HEK293 (cell line): Measurements from ENCODE around the gene JAGN1.

Source experiments
- ATF2 ChIP-seq: fragments of 450-650 bp; formaldehyde crosslinking; IDR thresholded peaks from 2 replicates; pipeline ENCODE4 v1.5.1; 2016; ENCODE audit warnings: missing biosample characterization, missing genetic modification characterization, low read depth
- EGR2 ChIP-seq: fragments of 450-650 bp; formaldehyde crosslinking; IDR thresholded peaks from 2 replicates; pipeline ENCODE4 v1.5.1; 2016; ENCODE audit warnings: low read depth, missing biosample characterization, missing genetic modification characterization
- FEZF1 ChIP-seq: fragments of 450-650 bp; formaldehyde crosslinking; IDR thresholded peaks from 2 replicates; pipeline ENCODE4 v1.5.1; 2016; ENCODE audit warnings: missing biosample characterization, missing genetic modification characterization
- IKZF3 ChIP-seq: fragments of 450-650 bp; IDR thresholded peaks from 2 replicates; pipeline ENCODE4 v1.5.0; 2018; ENCODE audit warnings: missing biosample characterization, mild to moderate bottlenecking, missing genetic modification characterization, moderate library complexity
- KLF10 ChIP-seq: fragments of 450-650 bp; IDR thresholded peaks from 2 replicates; pipeline ENCODE4 v1.5.1; 2018; ENCODE audit warnings: missing biosample characterization, mild to moderate bottlenecking, missing genetic modification characterization
- OSR2 ChIP-seq: fragments of 450-650 bp; formaldehyde crosslinking; IDR thresholded peaks from 2 replicates; pipeline ENCODE4 v1.5.1; 2016; ENCODE audit warnings: missing biosample characterization, missing genetic modification characterization
- OVOL3 ChIP-seq: fragments of 450-650 bp; formaldehyde crosslinking; IDR thresholded peaks from 2 replicates; pipeline ENCODE4 v1.5.1; 2016; ENCODE audit warnings: missing biosample characterization, missing genetic modification characterization
- PATZ1 ChIP-seq: fragments of 450-650 bp; formaldehyde crosslinking; IDR thresholded peaks from 2 replicates; pipeline ENCODE4 v1.5.1; 2016; ENCODE audit warnings: missing biosample characterization, missing genetic modification characterization
- PRDM1 ChIP-seq: fragments of 450-650 bp; formaldehyde crosslinking; IDR thresholded peaks from 2 replicates; pipeline ENCODE4; 2016; ENCODE audit warnings: missing biosample characterization, missing genetic modification characterization
- SP7 ChIP-seq: fragments of 450-650 bp; formaldehyde crosslinking; IDR thresholded peaks from 2 replicates; pipeline ENCODE4 v1.5.1; 2016; ENCODE audit warnings: missing biosample characterization, missing genetic modification characterization
- TCF7L2 ChIP-seq: IDR thresholded peaks from 2 replicates; pipeline ENCODE4 v1.6.1; 2011; ENCODE audit warnings: low read depth, mild to moderate bottlenecking, inconsistent platforms, low read length, moderate library complexity, borderline replicate concordance
- YY2 ChIP-seq: fragments of 450-650 bp; formaldehyde crosslinking; IDR thresholded peaks from 2 replicates; pipeline ENCODE4 v1.5.1; 2016; ENCODE audit warnings: missing biosample characterization, missing genetic modification characterization
- ZBTB8A ChIP-seq: fragments of 450-650 bp; formaldehyde crosslinking; IDR thresholded peaks from 2 replicates; pipeline ENCODE4 v1.5.1; 2016; ENCODE audit warnings: missing biosample characterization, missing genetic modification characterization
- ZIC2 ChIP-seq: fragments of 450-650 bp; formaldehyde crosslinking; IDR thresholded peaks from 2 replicates; pipeline ENCODE4 v1.5.1; 2016; ENCODE audit warnings: missing biosample characterization, missing genetic modification characterization
- ZNF10 ChIP-seq: fragments of 450-650 bp; formaldehyde crosslinking; IDR thresholded peaks from 2 replicates; pipeline ENCODE4 v1.5.1; 2017; ENCODE audit warnings: missing biosample characterization, missing genetic modification characterization
- ZNF132 ChIP-seq: fragments of 450-650 bp; formaldehyde crosslinking; IDR thresholded peaks from 2 replicates; pipeline ENCODE4 v1.5.1; 2017; ENCODE audit warnings: missing biosample characterization, missing genetic modification characterization, borderline replicate concordance
- ZNF155 ChIP-seq: fragments of 450-650 bp; formaldehyde crosslinking; IDR thresholded peaks from 2 replicates; pipeline ENCODE4 v1.5.1; 2016; ENCODE audit warnings: missing biosample characterization, missing genetic modification characterization
- ZNF174 ChIP-seq: fragments of 450-650 bp; formaldehyde crosslinking; IDR thresholded peaks from 2 replicates; pipeline ENCODE4 v1.5.0; 2017; ENCODE audit warnings: missing biosample characterization, mild to moderate bottlenecking, missing genetic modification characterization
- ZNF223 ChIP-seq: fragments of 450-650 bp; formaldehyde crosslinking; IDR thresholded peaks from 2 replicates; pipeline ENCODE4 v1.5.1; 2016; ENCODE audit warnings: missing biosample characterization, missing genetic modification characterization
- ZNF23 ChIP-seq: fragments of 450-650 bp; formaldehyde crosslinking; IDR thresholded peaks from 2 replicates; pipeline ENCODE4 v1.5.1; 2016; ENCODE audit warnings: missing biosample characterization, missing genetic modification characterization, borderline replicate concordance
- ZNF302 ChIP-seq: fragments of 450-650 bp; formaldehyde crosslinking; IDR thresholded peaks from 2 replicates; pipeline ENCODE4 v1.5.1; 2016; ENCODE audit warnings: missing biosample characterization, missing genetic modification characterization, low read depth
- ZNF311 ChIP-seq: fragments of 450-650 bp; formaldehyde crosslinking; IDR thresholded peaks from 2 replicates; pipeline ENCODE4 v1.5.1; 2017; ENCODE audit warnings: missing biosample characterization, missing genetic modification characterization, borderline replicate concordance
- ZNF324 ChIP-seq: fragments of 450-650 bp; formaldehyde crosslinking; IDR thresholded peaks from 2 replicates; pipeline ENCODE4 v1.5.1; 2016; ENCODE audit warnings: missing biosample characterization, missing genetic modification characterization
- ZNF335 ChIP-seq: fragments of 450-650 bp; formaldehyde crosslinking; conservative IDR thresholded peaks from 2 replicates; pipeline ENCODE4 v1.5.1; 2016; ENCODE audit warnings: missing biosample characterization, missing genetic modification characterization
- ZNF521 ChIP-seq: fragments of 450-650 bp; formaldehyde crosslinking; IDR thresholded peaks from 2 replicates; pipeline ENCODE4 v1.5.1; 2017; ENCODE audit warnings: missing biosample characterization, mild to moderate bottlenecking, missing genetic modification characterization
- ZNF560 ChIP-seq: fragments of 450-650 bp; formaldehyde crosslinking; IDR thresholded peaks from 2 replicates; pipeline ENCODE4 v1.5.1; 2017; ENCODE audit warnings: missing biosample characterization, missing genetic modification characterization, borderline replicate concordance
- ZNF571 ChIP-seq: fragments of 450-650 bp; formaldehyde crosslinking; IDR thresholded peaks from 2 replicates; pipeline ENCODE4 v1.5.0; 2017; ENCODE audit warnings: missing biosample characterization, missing genetic modification characterization
- ZNF596 ChIP-seq: fragments of 450-650 bp; IDR thresholded peaks from 2 replicates; pipeline ENCODE4 v1.5.0; 2018; ENCODE audit warnings: missing biosample characterization, mild to moderate bottlenecking, missing genetic modification characterization, moderate library complexity
- ZNF610 ChIP-seq: fragments of 450-650 bp; formaldehyde crosslinking; IDR thresholded peaks from 2 replicates; pipeline ENCODE4 v1.5.1; 2016; ENCODE audit warnings: missing biosample characterization, missing genetic modification characterization, borderline replicate concordance
- ZNF623 ChIP-seq: fragments of 450-650 bp; formaldehyde crosslinking; IDR thresholded peaks from 2 replicates; pipeline ENCODE4 v1.5.1; 2016; ENCODE audit warnings: missing biosample characterization, missing genetic modification characterization
- ZNF654 ChIP-seq: fragments of 450-650 bp; formaldehyde crosslinking; IDR thresholded peaks from 2 replicates; pipeline ENCODE4 v1.5.1; 2016; ENCODE audit warnings: low read depth, missing biosample characterization, missing genetic modification characterization
- ZNF658 ChIP-seq: fragments of 450-650 bp; formaldehyde crosslinking; IDR thresholded peaks from 2 replicates; pipeline ENCODE4; 2016; ENCODE audit warnings: missing biosample characterization, missing genetic modification characterization
- ZNF692 ChIP-seq: fragments of 450-650 bp; formaldehyde crosslinking; IDR thresholded peaks from 2 replicates; pipeline ENCODE4 v1.5.1; 2016; ENCODE audit warnings: missing biosample characterization, missing genetic modification characterization
- ZNF747 ChIP-seq: fragments of 450-650 bp; formaldehyde crosslinking; IDR thresholded peaks from 2 replicates; pipeline ENCODE4 v1.5.1; 2016; ENCODE audit warnings: missing biosample characterization, missing genetic modification characterization
- ZNF776 ChIP-seq: fragments of 450-650 bp; formaldehyde crosslinking; IDR thresholded peaks from 2 replicates; pipeline ENCODE4 v1.5.0; 2017; ENCODE audit warnings: missing biosample characterization, missing genetic modification characterization, borderline replicate concordance
- ZSCAN5A ChIP-seq: fragments of 450-650 bp; formaldehyde crosslinking; IDR thresholded peaks from 2 replicates; pipeline ENCODE4 v1.5.1; 2016; ENCODE audit warnings: missing biosample characterization, missing genetic modification characterization

Gene JAGN1

GRCh38 chr3:9916734-9917680, 26.6 kb downstream of the JAGN1 start, which contains the start of gene IL17RC (continued):
- TF ChIP-seq ZNF302 = no peak
- no peak for TF ChIP-seq PRDM1
- no peak for TF ChIP-seq ZNF132 (tag by site-specific recombination)
- TF ChIP-seq SP7 (tag by site-specific recombination) = no peak
- TF ChIP-seq KLF10 (tag by site-specific recombination) = no peak; the same call in 1 of the 2 replicates
- peak; percentile 86 for TF ChIP-seq EGR2
- TF ChIP-seq ZNF654 (tag by site-specific recombination) = no peak
- no peak for TF ChIP-seq TCF7L2
- no peak for TF ChIP-seq ZSCAN5A
- peak; percentile 71 for TF ChIP-seq PATZ1 (tag by site-specific recombination)
- TF ChIP-seq ZNF324 (tag by site-specific recombination) = no peak
- TF ChIP-seq ZNF658 (tag by site-specific recombination) = no peak
- TF ChIP-seq ZNF623 (tag by site-specific recombination) = no peak
- TF ChIP-seq ZNF174 (tag by site-specific recombination) = no peak
- TF ChIP-seq ZNF155 (tag by site-specific recombination) = no peak
- TF ChIP-seq ZBTB8A (tag by site-specific recombination) = peak; percentile 51; the same call in 1 of the 2 replicates
- TF ChIP-seq ZNF223 (tag by site-specific recombination) = no peak
- peak; percentile 51 for TF ChIP-seq ZIC2 (tag by site-specific recombination)
- no peak for TF ChIP-seq ZNF10 (tag by site-specific recombination)
- no peak for TF ChIP-seq FEZF1 (tag by site-specific recombination)
- no peak for TF ChIP-seq ZNF776 (tag by site-specific recombination)
- no peak for TF ChIP-seq YY2 (tag by site-specific recombination)
- no peak for TF ChIP-seq OSR2
- TF ChIP-seq ZNF335 (tag by site-specific recombination) = peak; percentile 67
- no peak for TF ChIP-seq ZNF596 (tag by site-specific recombination)
- TF ChIP-seq ZNF747 (tag by site-specific recombination) = no peak
- TF ChIP-seq ZNF692 (tag by site-specific recombination) = peak; percentile 85; the same call in 1 of the 2 replicates
- TF ChIP-seq ZNF560 (tag by site-specific recombination) = no peak
- TF ChIP-seq ZNF571 (tag by site-specific recombination) = no peak
- no peak for TF ChIP-seq ZNF23 (tag by site-specific recombination)
- TF ChIP-seq ZNF521 (tag by site-specific recombination) = no peak
- TF ChIP-seq ZNF610 (tag by site-specific recombination) = no peak
- no peak for TF ChIP-seq ZNF311 (tag by site-specific recombination)
- no peak for TF ChIP-seq OVOL3 (tag by site-specific recombination)
- no peak for TF ChIP-seq ATF2 (tag by site-specific recombination)
- TF ChIP-seq IKZF3 = peak; percentile 71
